GM19238 (cell line): ENCODE data around the gene SETD5.

Experiments used
- DNase-seq: peaks from one replicate; pipeline ENCODE4 v3.0.0; 2011; ENCODE audit warnings: low spot score; ENCODE audit not compliant: insufficient read length

Gene SETD5

GRCh38 chr3:9387322-9387655 lies 10.1 kb upstream of the SETD5 start:
- no peak for DNase-seq

- no peak for DNase-seq
Observed at GRCh38 chr3:9388142-9388541, 9.3 kb upstream of the SETD5 start.

- DNase-seq: no peak
Observed at GRCh38 chr3:9388562-9389272, 8.7 kb upstream of the SETD5 start.

- DNase-seq: no peak
Observed at GRCh38 chr3:9390265-9390888, 7.0 kb upstream of the SETD5 start.

GRCh38 chr3:9392041-9392440 lies 5.4 kb upstream of the SETD5 start:
- no peak for DNase-seq

GRCh38 chr3:9395570-9396300 lies 1.7 kb upstream of the SETD5 start:
- no peak for DNase-seq

GRCh38 chr3:9396301-9396631 lies 1.1 kb upstream of the SETD5 start:
- peak; percentile 49 for DNase-seq

GRCh38 chr3:9396632-9397331 lies 633 bp upstream of the SETD5 start:
- peak; percentile 74 for DNase-seq

GRCh38 chr3:9397906-9398699 lies 688 bp downstream of the SETD5 start:
- DNase-seq: peak; percentile 1

GRCh38 chr3:9398700-9399336 lies 1.4 kb downstream of the SETD5 start:
- DNase-seq: peak; percentile 10

- no peak for DNase-seq
Observed at GRCh38 chr3:9399337-9399703, 1.9 kb downstream of the SETD5 start.

GRCh38 chr3:9399746-9400145 lies 2.3 kb downstream of the SETD5 start:
- no peak for DNase-seq

- no peak for DNase-seq
Observed at GRCh38 chr3:9400616-9401015, 3.2 kb downstream of the SETD5 start.

- DNase-seq: no peak
Observed at GRCh38 chr3:9401986-9402385, 4.6 kb downstream of the SETD5 start.

- DNase-seq: no peak
Observed at GRCh38 chr3:9402410-9403228, 5.2 kb downstream of the SETD5 start.

GRCh38 chr3:9403463-9403862 lies 6.0 kb downstream of the SETD5 start:
- DNase-seq: no peak

- no peak for DNase-seq
Observed at GRCh38 chr3:9404680-9405079, 7.3 kb downstream of the SETD5 start.

- DNase-seq: no peak
Observed at GRCh38 chr3:9405756-9406155, 8.3 kb downstream of the SETD5 start.

- DNase-seq: no peak
Observed at GRCh38 chr3:9406856-9407626, 9.6 kb downstream of the SETD5 start.
